ENCODE measurements around the gene PINLYP.

The PINLYP gene

DNA sequence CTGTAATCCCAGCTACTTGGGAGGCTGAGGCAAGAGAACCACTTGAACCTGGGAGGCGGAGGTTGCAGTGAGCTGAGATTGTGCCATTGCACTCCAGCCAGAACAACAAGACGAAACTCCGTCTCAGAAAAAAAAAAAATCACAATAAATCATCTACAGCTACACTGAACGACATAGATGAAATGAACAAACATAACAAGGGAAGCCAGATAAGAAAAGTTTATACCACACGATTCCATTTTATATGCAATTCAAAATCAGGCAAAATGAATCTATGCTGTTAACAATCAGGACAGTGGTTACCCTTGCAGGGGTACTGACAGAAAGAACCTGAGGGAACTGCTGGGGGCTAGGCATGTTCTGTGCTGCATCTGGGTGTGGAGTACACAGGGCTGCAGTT lies 5.9 kb upstream of the PINLYP start:
- peaks cover 44% of the 10 kb centered on the region for H3K36me3 ChIP-seq
- H3K27ac ChIP-seq = no peak overlapping the region
- no peaks in the 10 kb centered on the region for H3K27me3 ChIP-seq (ENCODE audit: insufficient read depth, low read depth, severe bottlenecking)
- no peak for DNase-seq
- TF ChIP-seq, protein P1, sequence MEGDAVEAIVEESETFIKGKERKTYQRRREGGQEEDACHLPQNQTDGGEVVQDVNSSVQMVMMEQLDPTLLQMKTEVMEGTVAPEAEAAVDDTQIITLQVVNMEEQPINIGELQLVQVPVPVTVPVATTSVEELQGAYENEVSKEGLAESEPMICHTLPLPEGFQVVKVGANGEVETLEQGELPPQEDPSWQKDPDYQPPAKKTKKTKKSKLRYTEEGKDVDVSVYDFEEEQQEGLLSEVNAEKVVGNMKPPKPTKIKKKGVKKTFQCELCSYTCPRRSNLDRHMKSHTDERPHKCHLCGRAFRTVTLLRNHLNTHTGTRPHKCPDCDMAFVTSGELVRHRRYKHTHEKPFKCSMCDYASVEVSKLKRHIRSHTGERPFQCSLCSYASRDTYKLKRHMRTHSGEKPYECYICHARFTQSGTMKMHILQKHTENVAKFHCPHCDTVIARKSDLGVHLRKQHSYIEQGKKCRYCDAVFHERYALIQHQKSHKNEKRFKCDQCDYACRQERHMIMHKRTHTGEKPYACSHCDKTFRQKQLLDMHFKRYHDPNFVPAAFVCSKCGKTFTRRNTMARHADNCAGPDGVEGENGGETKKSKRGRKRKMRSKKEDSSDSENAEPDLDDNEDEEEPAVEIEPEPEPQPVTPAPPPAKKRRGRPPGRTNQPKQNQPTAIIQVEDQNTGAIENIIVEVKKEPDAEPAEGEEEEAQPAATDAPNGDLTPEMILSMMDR (IDR thresholded peaks at IDR 0.05; ENCODE audit: low read depth, low read length) = no peak
- H3K9me3 ChIP-seq (ENCODE audit: severe bottlenecking) = no peaks in the 10 kb centered on the region
- H3K4me3 ChIP-seq (ENCODE audit: low read depth, low read length) = no peak overlapping the region

DNA sequence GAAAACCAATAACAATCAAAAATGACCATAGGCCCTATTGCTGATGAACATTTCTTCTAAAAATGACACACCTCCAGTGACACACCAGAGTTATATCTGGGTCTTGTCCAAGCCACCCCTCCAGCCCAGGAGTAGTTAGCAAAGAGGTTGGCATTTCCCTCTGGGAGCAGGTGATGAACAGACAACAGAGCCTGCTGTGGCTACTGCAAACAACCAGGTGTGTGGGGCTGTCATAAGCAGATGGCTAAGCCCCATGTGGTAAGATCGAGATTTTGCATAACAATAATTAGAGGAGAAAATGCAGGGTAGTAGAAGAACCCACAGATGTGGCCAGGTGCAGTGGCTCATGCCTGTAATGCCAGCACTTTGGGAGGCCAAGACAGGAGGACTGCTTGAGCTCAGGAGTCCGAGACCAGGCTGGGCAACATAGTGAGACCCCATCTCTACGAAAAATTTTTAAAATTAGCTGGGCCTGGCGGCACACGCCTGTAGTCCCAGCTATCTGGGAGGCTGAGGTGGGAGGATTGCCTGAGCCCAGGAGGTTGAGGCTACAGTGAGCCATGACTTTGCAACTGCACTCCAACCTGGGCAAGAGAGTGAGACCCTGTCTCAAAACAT lies 5.3 kb upstream of the PINLYP start:
- Histone ChIP-seq H3K4me3 (ENCODE audit: low read depth, low read length) (no peak overlapping the region), H3K36me3 (peaks cover 40% of the 10 kb centered on the region), H3K27ac (no peak overlapping the region), H3K9me3 (ENCODE audit: severe bottlenecking) (no peaks in the 10 kb centered on the region), H3K27me3 (ENCODE audit: insufficient read depth, low read depth, severe bottlenecking) (no peaks in the 10 kb centered on the region)
- TF ChIP-seq, protein P1 (IDR thresholded peaks at IDR 0.05; ENCODE audit: low read depth, low read length) = no peak
- DNase-seq = no peak

DNA sequence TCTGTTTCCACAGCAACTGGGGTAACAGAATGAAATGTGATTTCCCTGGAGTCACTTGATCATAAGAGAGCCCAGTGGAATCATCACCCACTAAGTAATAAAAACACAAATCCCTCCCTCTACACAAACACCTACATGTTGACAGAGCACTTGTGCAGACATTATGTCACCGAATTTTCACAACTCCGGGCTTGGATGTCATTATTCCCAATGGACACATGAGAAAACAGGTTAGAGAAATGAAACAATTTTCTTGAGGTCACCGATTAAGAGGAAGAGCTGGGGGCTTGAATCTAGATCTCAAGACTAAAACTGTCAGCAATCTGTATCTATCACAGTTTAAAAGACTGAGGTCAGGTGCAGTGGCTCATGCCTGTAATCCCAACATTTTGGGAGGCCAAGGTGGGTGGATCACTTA lies 3.4 kb upstream of the PINLYP start:
- DNase-seq = no peak
- no peak overlapping the region for H3K27ac ChIP-seq
- TF ChIP-seq, protein P1 (IDR thresholded peaks at IDR 0.05; ENCODE audit: low read depth, low read length) = no peak

DNA sequence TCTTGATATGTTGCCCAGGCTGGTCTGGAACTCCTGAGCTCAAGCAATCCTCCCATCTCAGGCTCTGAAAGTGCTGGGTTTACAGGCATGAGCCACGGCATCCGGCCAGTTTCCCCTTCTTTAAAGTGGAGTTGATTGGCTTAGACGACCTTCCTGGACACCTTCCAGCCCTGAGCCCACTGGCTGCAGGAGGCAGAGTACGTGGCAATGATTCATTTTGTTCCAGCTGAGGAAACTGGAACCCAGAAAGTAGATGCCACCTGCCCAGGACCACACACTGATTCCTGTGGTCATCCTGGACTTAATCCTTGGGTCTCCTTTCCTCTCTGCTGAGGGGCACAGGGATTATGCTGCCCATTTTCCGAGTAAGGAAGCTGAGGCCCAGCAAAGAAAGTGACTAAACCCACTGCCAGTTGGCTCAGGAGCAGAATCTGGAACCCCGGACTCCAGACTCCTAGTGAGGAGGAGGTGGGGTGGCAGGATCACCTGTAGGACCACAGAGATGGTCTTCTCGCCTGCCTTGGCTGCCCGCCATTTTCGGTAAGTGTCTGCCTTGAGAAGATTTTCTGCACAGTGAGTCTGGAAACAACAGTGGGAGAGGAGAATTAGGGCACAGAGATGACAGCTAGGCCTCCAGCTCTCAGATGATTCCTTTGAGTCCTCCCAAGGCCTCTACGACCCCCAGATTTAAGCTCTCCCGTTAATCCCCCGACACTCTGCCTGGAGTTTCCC lies 1.0 kb upstream of the PINLYP start:
- Histone ChIP-seq H3K27me3 (ENCODE audit: insufficient read depth, low read depth, severe bottlenecking) (no peaks in the 10 kb centered on the region), H3K27ac (peak overlapping the region; percentile 92), H3K36me3 (peaks cover 34% of the 10 kb centered on the region), H3K9me3 (ENCODE audit: severe bottlenecking) (no peaks in the 10 kb centered on the region), H3K4me3 (ENCODE audit: low read depth, low read length) (peak overlapping the region; percentile 100)
- peak; percentile 23 for DNase-seq
- TF ChIP-seq, protein P1 (IDR thresholded peaks at IDR 0.05; ENCODE audit: low read depth, low read length) = no peak

More for the DNA sequence above, 3.4 kb upstream of the PINLYP start:
- Histone ChIP-seq H3K4me3 (ENCODE audit: low read depth, low read length) (no peak overlapping the region), H3K27me3 (ENCODE audit: insufficient read depth, low read depth, severe bottlenecking) (no peaks in the 10 kb centered on the region), H3K36me3 (peaks cover 40% of the 10 kb centered on the region), H3K9me3 (ENCODE audit: severe bottlenecking) (no peaks in the 10 kb centered on the region)

DNA sequence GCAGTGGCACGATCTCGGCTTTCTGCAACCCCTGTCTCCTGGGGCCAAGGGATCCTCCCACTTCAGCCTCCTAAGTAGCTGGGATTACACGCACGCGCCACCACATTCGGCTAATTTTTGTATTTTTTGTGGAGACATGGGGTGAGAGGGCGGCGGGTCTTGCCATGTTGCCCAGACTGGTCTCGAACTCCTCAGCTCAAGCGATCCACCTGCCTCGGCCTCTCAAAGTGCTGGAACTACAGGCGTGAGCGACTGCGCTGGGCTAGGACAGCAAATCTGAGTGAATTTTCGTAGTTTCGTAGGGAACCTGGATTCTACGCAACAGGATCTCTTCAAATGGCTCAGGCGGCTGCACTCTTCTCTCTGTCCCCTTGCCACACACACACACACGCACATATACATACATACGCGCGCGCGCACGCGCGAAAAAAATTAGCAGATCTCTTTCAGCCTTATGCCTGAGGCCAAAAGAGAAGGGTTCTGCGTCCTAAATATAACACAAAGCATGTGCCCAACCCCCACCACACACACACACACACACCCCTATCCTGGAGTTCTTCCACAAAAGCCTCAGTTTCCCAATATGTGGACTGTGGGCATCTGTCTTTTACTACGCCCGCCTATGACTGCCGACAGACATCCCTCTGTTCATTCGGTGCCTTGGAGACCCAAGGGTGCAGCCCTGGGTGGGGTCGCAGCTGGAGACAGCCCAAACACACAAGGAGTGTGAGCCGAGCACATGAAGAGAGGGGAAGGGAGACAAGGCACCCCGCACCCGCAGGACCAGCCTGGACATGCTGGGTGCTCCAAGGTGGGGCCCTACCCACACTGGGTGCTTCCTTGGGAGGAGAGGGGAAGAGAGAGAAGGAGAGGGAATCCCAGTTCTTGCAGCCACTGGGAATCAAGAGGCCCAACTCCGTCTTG lies 616 bp downstream of the PINLYP start:
- H3K27me3 ChIP-seq (ENCODE audit: insufficient read depth, low read depth, severe bottlenecking) = no peaks in the 10 kb centered on the region
- no peaks in the 10 kb centered on the region for H3K9me3 ChIP-seq (ENCODE audit: severe bottlenecking)
- H3K4me3 ChIP-seq (ENCODE audit: low read depth, low read length) = peak overlapping the region; percentile 36
- no peak for DNase-seq
- H3K27ac ChIP-seq = peak overlapping the region; percentile 76
- peaks cover 25% of the 10 kb centered on the region for H3K36me3 ChIP-seq
- TF ChIP-seq, protein P1 (IDR thresholded peaks at IDR 0.05; ENCODE audit: low read depth, low read length) = no peak
